AG09309 (cell line): ENCODE data around the gene NPEPL1.
"Not testable (repeated sequence)": the region's sequence is repeated elsewhere in the genome, so short reads cannot be mapped to it uniquely, and the experiment has no call there.

ENCODE experiments used
- DNase-seq: peaks from one replicate; pipeline ENCODE4 v3.0.0-alpha.2; 2010; ENCODE audit warnings: low read depth
- H3K4me3 ChIP-seq: 2 replicates; pipeline ENCODE4 v1.5.1; 2011; ENCODE audit warnings: mild to moderate bottlenecking, low read depth, low read length, moderate library complexity; ENCODE audit not compliant: control insufficient read depth
- TF ChIP-seq, protein P1 (sequence below): IDR thresholded peaks from 2 replicates; pipeline ENCODE4 v1.5.1; 2011; ENCODE audit warnings: mild to moderate bottlenecking, low read depth, low read length, inconsistent platforms; ENCODE audit not compliant: insufficient read depth, control insufficient read depth; ENCODE audit errors: missing control alignments

NPEPL1 gene

GRCh38 chr20:58721951-58722778, 29.6 kb downstream of the NPEPL1 start:
- TF ChIP-seq, protein P1, sequence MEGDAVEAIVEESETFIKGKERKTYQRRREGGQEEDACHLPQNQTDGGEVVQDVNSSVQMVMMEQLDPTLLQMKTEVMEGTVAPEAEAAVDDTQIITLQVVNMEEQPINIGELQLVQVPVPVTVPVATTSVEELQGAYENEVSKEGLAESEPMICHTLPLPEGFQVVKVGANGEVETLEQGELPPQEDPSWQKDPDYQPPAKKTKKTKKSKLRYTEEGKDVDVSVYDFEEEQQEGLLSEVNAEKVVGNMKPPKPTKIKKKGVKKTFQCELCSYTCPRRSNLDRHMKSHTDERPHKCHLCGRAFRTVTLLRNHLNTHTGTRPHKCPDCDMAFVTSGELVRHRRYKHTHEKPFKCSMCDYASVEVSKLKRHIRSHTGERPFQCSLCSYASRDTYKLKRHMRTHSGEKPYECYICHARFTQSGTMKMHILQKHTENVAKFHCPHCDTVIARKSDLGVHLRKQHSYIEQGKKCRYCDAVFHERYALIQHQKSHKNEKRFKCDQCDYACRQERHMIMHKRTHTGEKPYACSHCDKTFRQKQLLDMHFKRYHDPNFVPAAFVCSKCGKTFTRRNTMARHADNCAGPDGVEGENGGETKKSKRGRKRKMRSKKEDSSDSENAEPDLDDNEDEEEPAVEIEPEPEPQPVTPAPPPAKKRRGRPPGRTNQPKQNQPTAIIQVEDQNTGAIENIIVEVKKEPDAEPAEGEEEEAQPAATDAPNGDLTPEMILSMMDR = no peak
- H3K4me3 ChIP-seq = no peak overlapping the region
- no peak for DNase-seq

DNA sequence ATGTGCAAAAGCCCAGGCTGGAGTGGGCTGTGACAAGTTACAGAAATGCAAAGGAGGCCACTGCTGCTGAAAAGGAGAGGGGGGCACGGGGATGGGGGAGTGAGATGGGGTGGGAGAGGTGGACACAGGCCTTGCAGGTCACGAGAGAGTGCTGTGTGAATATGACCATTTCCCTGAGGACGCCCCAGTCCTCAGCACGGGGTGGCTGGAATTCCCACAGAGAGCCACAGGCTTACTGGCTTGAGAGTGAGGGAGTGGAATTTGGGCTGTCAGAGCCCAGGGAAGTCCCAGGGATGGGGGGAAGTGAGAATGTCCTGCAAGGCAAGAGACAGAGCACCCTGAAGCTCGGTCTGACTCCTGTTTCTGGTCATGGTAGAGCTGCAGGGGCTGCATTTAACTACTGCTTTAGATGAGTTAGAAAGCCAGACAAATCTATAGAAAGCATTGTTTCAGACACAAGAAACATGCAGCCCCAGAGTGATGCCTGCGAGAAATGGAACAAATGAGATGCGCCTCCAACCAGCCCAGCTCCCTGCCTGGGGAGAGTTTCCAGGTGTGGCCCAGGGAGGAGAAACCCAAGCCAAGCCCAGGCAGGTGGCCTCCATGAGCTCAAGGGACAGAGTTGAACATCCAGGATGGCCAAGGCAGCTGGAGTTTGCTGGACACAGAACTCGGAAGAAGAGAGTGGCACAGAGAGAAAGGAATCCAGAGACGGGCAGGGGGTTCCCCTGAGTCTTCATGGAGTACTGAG, 30.5 kb downstream of the NPEPL1 start:
- TF ChIP-seq, protein P1 = no peak
- no peak for DNase-seq
- no peak overlapping the region for H3K4me3 ChIP-seq

GRCh38 chr20:58723628-58723984, 31.0 kb downstream of the NPEPL1 start:
- no peak overlapping the region for H3K4me3 ChIP-seq
- TF ChIP-seq, protein P1 = no peak
- no peak for DNase-seq

DNA sequence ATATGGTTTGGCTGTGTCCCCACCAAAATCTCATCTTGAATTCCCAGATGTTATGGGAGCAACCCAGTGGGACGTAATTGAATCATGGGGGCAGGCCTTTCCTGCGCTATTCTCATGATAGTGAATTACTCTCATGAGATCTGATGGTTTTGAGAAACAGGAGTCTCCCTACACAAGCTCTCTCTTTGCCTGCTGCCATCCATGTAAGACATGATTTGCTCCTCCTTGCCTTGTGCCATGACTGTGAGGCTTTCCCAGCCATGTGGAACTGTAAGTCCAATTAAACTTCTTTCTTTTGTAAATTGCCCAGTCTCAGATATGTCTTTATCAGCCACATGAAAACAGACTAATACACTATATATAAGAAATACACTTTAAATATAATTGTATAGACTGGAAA, 33.6 kb downstream of the NPEPL1 start:
- not testable (repeated sequence) for DNase-seq, H3K4me3 ChIP-seq

- TF ChIP-seq, protein P1 = no peak
- no peak overlapping the region for H3K4me3 ChIP-seq
- no peak for DNase-seq
These were observed 38.6 kb downstream of the NPEPL1 start for GRCh38 chr20:58731192-58731591.

GRCh38 chr20:58737198-58737597, 44.6 kb downstream of the NPEPL1 start:
- no peak for DNase-seq
- TF ChIP-seq, protein P1 = no peak
- no peak overlapping the region for H3K4me3 ChIP-seq
